Ovary (tissue), 9 donors: ENCODE results near the gene KYNU. TPM values are rescaled to one million over a fixed set of nuclear protein-coding genes. Genes with fewer than 3 reads are reported as not detected.

ENCODE experiments used
- DNase-seq, 5 donors: peaks; one replicate each; pipeline ENCODE4 v3.0.0-alpha.2; 2019 to 2020
- H3K27ac ChIP-seq, 2 donors: fragments of 200-600 bp; one replicate each; pipeline versions ENCODE4 v1.5.1 to v1.8.0; 2019 to 2022
- H3K27me3 ChIP-seq: fragments of 200-600 bp; one replicate; pipeline ENCODE4 v1.8.0; 2022
- H3K36me3 ChIP-seq: fragments of 200-600 bp; sonication (generic); one replicate; pipeline ENCODE4 v1.5.1; 2019
- H3K4me1 ChIP-seq: one replicate; pipeline ENCODE4 v1.8.1; 2013; ENCODE audit warnings: mild to moderate bottlenecking, moderate library complexity; ENCODE audit not compliant: insufficient read depth
- H3K4me3 ChIP-seq: fragments of 200-600 bp; sonication (generic); one replicate; pipeline ENCODE4 v1.5.1; 2017
- H3K9me3 ChIP-seq, 2 donors: fragments of 200-600 bp in 1 of 2; sonication (generic) in 1 of 2; one replicate each; pipeline versions ENCODE4 v1.5.1 to v1.8.1; 2013 to 2019; ENCODE audit warnings: mild to moderate bottlenecking in 1 of 2, moderate library complexity in 1 of 2
- CTCF ChIP-seq, 3 donors: fragments of 450-650 bp in 2 of 3; fragments of 200-600 bp in 1 of 3; IDR thresholded peaks; one replicate each; pipeline versions ENCODE4 v1.5.1 to v1.8.0; 2016 to 2022; ENCODE audit warnings: antibody characterized with exemption in 3 of 3, mild to moderate bottlenecking in 1 of 3
- EP300 ChIP-seq: sonication (generic); formaldehyde crosslinking; IDR thresholded peaks from one replicate; pipeline ENCODE4 v1.6.1; 2017; ENCODE audit warnings: antibody characterized with exemption
- POLR2A ChIP-seq: fragments of 450-650 bp; IDR thresholded peaks from one replicate; pipeline ENCODE4 v1.6.1; 2017; ENCODE audit warnings: antibody characterized with exemption, mild to moderate bottlenecking, moderate library complexity
- WGBS, 3 donors: extraction: QIAGEN DNeasy Blood & Tissue Kit in 1 of 3; methylation state at CpG; one replicate each; pipeline versions ENCODE4 v1.1.5 to v1.1.7; 2013 to 2017; 5-methylcytosine and 5-hydroxymethylcytosine counted together
- intact Hi-C, 4 donors: fragments of 100-400 bp; cut with DNase I; formaldehyde crosslinking; loops; one replicate each; pipeline versions ENCODE4 v1.11.0 to v1.15.1; 2022 to 2023
- polyA plus RNA-seq, 2 donors: library from polyadenylated mRNA; stranded (reverse); fragments of 200-250 nt in 1 of 2; fragments of 350-450 nt in 1 of 2; fragmentation: Illumina TruSeq in 1 of 2; extraction: RNeasy Lipid Tissue Mini Kit (QIAGEN cat#74804) in 1 of 2; gene quantifications; one replicate each; pipeline ENCODE4 v1.2.3, GENCODE V29; 2013 to 2014
- total RNA-seq, 7 donors: library from RNA; depleted of rRNA in 2 of 7; stranded (reverse); fragments of >200 nt in 2 of 7; fragmentation: NEBNext Ultra II Directional in 3 of 7; extraction: Animal tissue kit (Norgen Biotek cat#: 25700) in 3 of 7; gene quantifications; one replicate each; pipeline versions ENCODE4 v1.1.0 to v1.2.4, GENCODE V29; 2016 to 2023
- donor health status: DM: no; HTN: no; CAD: no; lungs with moderate emphysema.
- donor health status: DM: no; HTN: no; CAD: no.
- donor health status: Bipolar disorder and iron deficiency.
- donor health status: DM: yes; HTN: yes; CAD: no.
- donor health status: DM: no; HTN: no; CAD: no.
- donor health status: DM: yes; HTN: yes; CAD: no.

The KYNU gene
- total and polyA plus RNA-seq, 9 donors = 0.40 to 3.2 (median 0.74) TPM

- no peak for DNase-seq
- no peaks in the 10 kb centered on the region for H3K9me3 ChIP-seq
- no peak overlapping the region for H3K4me3 ChIP-seq
- WGBS, 3 donors = 2 to 17% (median 8%) methylated on average over 4 of the region's 4 CpGs
- TF ChIP-seq EP300 = no peak
- no peak for TF ChIP-seq CTCF (IDR thresholded peaks at IDR 0.05)
- no peak for TF ChIP-seq POLR2A
- H3K4me1 ChIP-seq = no peaks in the 10 kb centered on the region
- H3K36me3 ChIP-seq = no peaks in the 10 kb centered on the region
- H3K27me3 ChIP-seq = no peaks in the 10 kb centered on the region
- intact Hi-C loops = no loop called here
- H3K27ac ChIP-seq = no peak overlapping the region
Measured at GRCh38 chr2:143015656-143016055, 138.2 kb downstream of the KYNU start.

DNA sequence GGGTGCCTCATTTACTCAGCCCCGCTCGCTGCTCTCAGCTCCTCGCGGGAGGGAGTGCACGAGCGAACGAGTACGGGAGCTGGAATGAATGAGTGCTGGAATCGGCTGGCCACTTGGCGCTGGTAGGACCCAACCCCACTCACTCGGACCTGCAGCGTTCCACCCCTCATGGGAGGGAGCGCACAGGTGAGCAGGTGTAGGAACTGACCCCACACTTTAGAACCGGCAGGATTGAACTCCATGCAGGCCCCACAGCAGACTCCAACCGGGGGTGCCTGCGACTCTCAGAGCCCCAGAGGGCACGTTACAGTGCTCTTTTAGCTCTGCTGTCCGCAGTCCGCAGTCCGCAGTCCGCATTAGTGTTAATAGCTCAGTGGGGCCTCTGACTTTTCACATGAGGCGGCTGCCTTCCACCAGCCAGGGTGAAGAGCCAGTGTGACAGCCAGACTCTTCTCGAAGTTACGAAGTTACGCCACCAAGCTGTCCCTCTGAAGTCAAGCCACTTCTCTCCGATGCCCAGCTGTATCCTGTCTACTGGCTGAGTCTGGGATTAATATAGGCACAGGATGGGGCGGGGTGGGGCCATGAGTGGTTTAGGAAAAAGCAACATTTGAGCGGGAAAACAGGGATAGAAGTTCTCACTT is 149.1 kb downstream of the KYNU start:
- H3K4me3 ChIP-seq = no peak overlapping the region

DNA sequence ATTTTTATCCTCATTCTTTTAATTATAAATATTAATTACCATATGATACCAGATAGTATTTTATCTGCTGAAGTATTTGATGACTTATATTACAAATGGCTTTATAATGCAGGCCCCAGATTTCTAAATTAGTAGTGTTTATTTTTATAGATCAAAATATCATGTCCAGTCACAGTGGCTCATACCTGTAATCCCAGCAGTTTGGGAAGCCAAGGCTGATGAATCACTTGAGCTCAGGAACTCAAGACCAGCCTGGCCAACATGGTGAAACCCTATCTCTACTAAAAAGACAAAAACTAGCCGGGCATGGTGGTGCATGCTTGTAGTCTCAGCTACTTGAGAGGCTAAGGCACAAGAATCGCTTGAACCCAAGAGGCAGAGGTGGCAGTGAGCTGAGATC is 151.7 kb downstream of the KYNU start:
- intact Hi-C loops = no loop called here
- Histone ChIP-seq H3K27me3 (no peaks in the 10 kb centered on the region), H3K27ac (no peak overlapping the region), H3K9me3 (no peaks in the 10 kb centered on the region), H3K4me1 (no peaks in the 10 kb centered on the region), H3K4me3 (no peak overlapping the region), H3K36me3 (no peaks in the 10 kb centered on the region)
- DNase-seq = no peak
- no peak for TF ChIP-seq EP300
- TF ChIP-seq CTCF (IDR thresholded peaks at IDR 0.05) = no peak
- TF ChIP-seq POLR2A = no peak
- 91 to 96% (median 93%) methylated on average over 2 of the region's 2 CpGs for WGBS, 3 donors

More for the DNA sequence above, 149.1 kb downstream of the KYNU start:
- no peak for DNase-seq
- H3K36me3 ChIP-seq = no peaks in the 10 kb centered on the region
- H3K27me3 ChIP-seq = no peaks in the 10 kb centered on the region
- no peak overlapping the region for H3K27ac ChIP-seq
- H3K9me3 ChIP-seq = no peaks in the 10 kb centered on the region
- H3K4me1 ChIP-seq = no peaks in the 10 kb centered on the region
- intact Hi-C loops = no loop called here
- 53 to 57% (median 55%) methylated on average over 27 to 28 of the region's 28 CpGs for WGBS, 3 donors
- TF ChIP-seq CTCF (IDR thresholded peaks at IDR 0.05) (no peak), POLR2A (no peak), EP300 (no peak)

GRCh38 chr2:143030127-143030526 is 152.7 kb downstream of the KYNU start:
- 83% methylated on average over 2 of the region's 2 CpGs for WGBS, 3 donors
- intact Hi-C loops = no loop called here
- H3K4me3 ChIP-seq = no peak overlapping the region
- no peaks in the 10 kb centered on the region for H3K9me3 ChIP-seq
- no peak for DNase-seq
- TF ChIP-seq EP300 (no peak), CTCF (IDR thresholded peaks at IDR 0.05) (no peak), POLR2A (no peak)
- no peaks in the 10 kb centered on the region for H3K27me3 ChIP-seq
- H3K4me1 ChIP-seq = no peaks in the 10 kb centered on the region
- H3K36me3 ChIP-seq = no peaks in the 10 kb centered on the region
- H3K27ac ChIP-seq = no peak overlapping the region
